ENCODE measurements around the gene SLC37A1. TPM values are rescaled to one million over a fixed set of nuclear protein-coding genes. Genes with fewer than 3 reads are reported as not detected.
A peak's percentile ranks its signal among the peaks of the same experiment; 100 is the strongest.

Gene SLC37A1
- total and polyA plus RNA-seq, 2 of the 13 experiments (the other 11 are each of a cell fraction or from before 2014, with no cell fraction given): 0.22 to 0.40 TPM

DNA sequence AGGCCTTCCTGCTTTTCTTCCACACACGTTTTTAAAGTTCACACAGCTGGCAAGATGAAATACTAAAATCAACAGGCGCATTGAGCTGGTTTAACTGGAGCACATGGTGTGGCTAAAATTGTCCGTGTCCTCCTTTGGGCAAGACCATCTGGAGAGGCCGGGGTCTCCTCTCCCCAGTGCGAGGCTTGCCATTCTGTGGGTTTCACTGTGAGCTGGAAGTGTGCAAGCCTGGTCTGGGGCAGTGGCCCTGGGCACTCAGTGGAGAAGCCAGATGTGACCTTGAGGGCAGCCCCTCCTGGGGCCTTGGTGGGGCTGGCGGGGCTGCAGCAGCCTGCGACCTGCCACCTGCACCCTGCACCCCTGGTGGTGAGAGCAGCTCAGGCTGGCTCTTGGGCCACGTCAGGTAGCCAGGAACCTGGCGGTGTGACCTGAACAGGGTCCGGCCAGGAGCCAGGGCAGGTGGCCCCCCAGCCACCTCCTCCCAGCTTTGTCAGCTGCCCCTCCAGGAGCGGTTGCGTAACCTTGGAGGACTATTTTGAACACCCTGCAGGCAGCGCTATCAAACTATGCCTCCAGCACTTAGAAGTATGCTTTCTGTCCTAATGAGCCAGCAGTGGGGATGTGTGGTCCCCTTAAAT is 52.4 kb downstream of the SLC37A1 start:
- Histone ChIP-seq H3K27ac (ENCODE audit: extremely low read length, insufficient read depth, low read length) (no peak overlapping the region), H3K9me3 (ENCODE audit: low read length) (no peaks in the 10 kb centered on the region), H3K4me3 (replicated peaks in 1 of 3; ENCODE audit: insufficient read depth in 1 of 3, low read depth in 2 of 3, low read length in 3 of 3) (no peak overlapping the region), H3K4me1 (ENCODE audit: insufficient read depth, low read length) (peaks cover 23% of the 10 kb centered on the region), H3K79me2 (ENCODE audit: insufficient read depth, low read length) (no peaks in the 10 kb centered on the region), H3K4me2 (ENCODE audit: low read depth, low read length) (no peak overlapping the region), H4K20me1 (ENCODE audit: insufficient read depth, low read length) (no peaks in the 10 kb centered on the region), H2AFZ (ENCODE audit: low read length) (no peak overlapping the region), H3K27me3 (ENCODE audit: control insufficient read depth in 1 of 2, insufficient read depth in 2 of 2, low read length in 2 of 2) (peaks cover 2 to 6% of the 10 kb centered on the region in 2 experiments; a peak in 3 of 5 replicates), H3K9ac (ENCODE audit: insufficient read depth, low read depth, low read length) (no peak overlapping the region), H3K36me3 (replicated peaks in 1 of 2; ENCODE audit: control insufficient read depth in 1 of 2, insufficient read depth in 2 of 2, low read length in 2 of 2) (no peaks in the 10 kb centered on the region)
- TF ChIP-seq HNRNPLL (IDR thresholded peaks at IDR 0.05; ENCODE audit: low read depth, low read length, poor library complexity, severe bottlenecking): no peak
- TF ChIP-seq, protein P1, sequence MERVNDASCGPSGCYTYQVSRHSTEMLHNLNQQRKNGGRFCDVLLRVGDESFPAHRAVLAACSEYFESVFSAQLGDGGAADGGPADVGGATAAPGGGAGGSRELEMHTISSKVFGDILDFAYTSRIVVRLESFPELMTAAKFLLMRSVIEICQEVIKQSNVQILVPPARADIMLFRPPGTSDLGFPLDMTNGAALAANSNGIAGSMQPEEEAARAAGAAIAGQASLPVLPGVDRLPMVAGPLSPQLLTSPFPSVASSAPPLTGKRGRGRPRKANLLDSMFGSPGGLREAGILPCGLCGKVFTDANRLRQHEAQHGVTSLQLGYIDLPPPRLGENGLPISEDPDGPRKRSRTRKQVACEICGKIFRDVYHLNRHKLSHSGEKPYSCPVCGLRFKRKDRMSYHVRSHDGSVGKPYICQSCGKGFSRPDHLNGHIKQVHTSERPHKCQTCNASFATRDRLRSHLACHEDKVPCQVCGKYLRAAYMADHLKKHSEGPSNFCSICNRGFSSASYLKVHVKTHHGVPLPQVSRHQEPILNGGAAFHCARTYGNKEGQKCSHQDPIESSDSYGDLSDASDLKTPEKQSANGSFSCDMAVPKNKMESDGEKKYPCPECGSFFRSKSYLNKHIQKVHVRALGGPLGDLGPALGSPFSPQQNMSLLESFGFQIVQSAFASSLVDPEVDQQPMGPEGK (CRISPR knock-in tag; IDR thresholded peaks at IDR 0.05): peak; percentile 23; the same call in 1 of the 2 replicates
- peak; percentile 78 for TF ChIP-seq CEBPB (IDR thresholded peaks at IDR 0.05; ENCODE audit: borderline replicate concordance, low read depth, low read length)
- no TSS peak for BruUV-seq (replicated peaks)
- FAIRE-seq (no peak), ATAC-seq (peak; percentile 37; the same call in 2 of the 3 replicates), DNase-seq (ENCODE audit: low spot score) (no peak)
- in situ Hi-C loops (cut with HindIII; ENCODE audit: extremely low pct_ligation_motif_present, low pct_unique_long_range_greater_than_20kb): no loop called here
- intact Hi-C loops (cut with micrococcal nuclease; ENCODE audit: unreplicated experiment): no loop called here
- WGBS (ENCODE audit: low lambda C conversion rate): 62% methylated on average over 7 of the region's 13 CpGs
- POLR2A ChIA-PET: no interaction called here
- CTCF ChIA-PET (ENCODE audit: low intra/inter-chr PET ratio, low total read pairs): no interaction called here

DNA sequence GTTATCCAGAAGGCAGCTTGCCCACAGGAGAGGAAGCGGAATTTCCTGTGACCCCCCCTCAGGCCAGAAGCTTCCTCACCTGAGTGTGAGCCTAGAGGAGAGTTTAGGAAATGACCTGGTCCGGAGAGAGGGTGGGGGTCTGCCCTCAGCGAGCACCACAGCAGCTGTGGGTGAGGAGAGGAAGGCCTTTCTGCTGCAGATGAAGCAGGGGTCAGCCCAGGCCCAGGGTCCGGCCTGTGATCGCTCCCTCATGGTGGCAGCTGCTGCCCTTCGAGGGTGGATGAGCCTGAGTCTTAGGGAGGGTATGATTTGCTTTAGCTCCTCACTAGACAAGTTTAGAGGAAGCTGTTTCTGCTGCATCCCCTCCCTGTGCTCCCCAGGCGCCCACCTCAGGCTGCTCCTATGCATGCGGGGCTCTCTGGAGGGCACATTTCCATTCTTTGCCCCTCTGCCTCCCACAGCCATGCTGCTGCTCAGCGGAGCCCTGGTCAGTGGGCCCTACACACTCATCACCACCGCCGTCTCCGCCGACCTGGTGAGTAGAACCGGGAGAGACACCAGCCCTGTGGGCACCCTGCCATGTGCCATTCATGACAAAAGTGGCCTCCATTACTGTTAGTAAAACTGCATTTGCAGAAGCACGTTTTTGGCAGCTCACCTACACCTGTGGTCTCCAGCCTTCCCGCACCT is 53.0 kb downstream of the SLC37A1 start:
- FAIRE-seq: no peak
- POLR2A ChIA-PET: no interaction called here
- H3K36me3 ChIP-seq (replicated peaks in 1 of 2; ENCODE audit: control insufficient read depth in 1 of 2, insufficient read depth in 2 of 2, low read length in 2 of 2): no peaks in the 10 kb centered on the region
- H2AFZ ChIP-seq (ENCODE audit: low read length): no peak overlapping the region
- intact Hi-C loops (cut with micrococcal nuclease; ENCODE audit: unreplicated experiment): no loop called here
- H3K9me3 ChIP-seq (ENCODE audit: low read length): no peaks in the 10 kb centered on the region
- H3K4me1 ChIP-seq (ENCODE audit: insufficient read depth, low read length): peaks cover 16% of the 10 kb centered on the region
- no peak overlapping the region for H3K4me3 ChIP-seq (replicated peaks in 1 of 3; ENCODE audit: insufficient read depth in 1 of 3, low read depth in 2 of 3, low read length in 3 of 3)
- no TSS peak for BruUV-seq (replicated peaks)
- H3K4me2 ChIP-seq (ENCODE audit: low read depth, low read length): no peak overlapping the region
- DNase-seq (ENCODE audit: low spot score): no peak
- H3K27ac ChIP-seq (ENCODE audit: extremely low read length, insufficient read depth, low read length): no peak overlapping the region
- CTCF ChIA-PET (ENCODE audit: low intra/inter-chr PET ratio, low total read pairs): no interaction called here
- H3K79me2 ChIP-seq (ENCODE audit: insufficient read depth, low read length): no peaks in the 10 kb centered on the region
- no peak for ATAC-seq
- no peaks in the 10 kb centered on the region for H4K20me1 ChIP-seq (ENCODE audit: insufficient read depth, low read length)
- H3K27me3 ChIP-seq (ENCODE audit: control insufficient read depth in 1 of 2, insufficient read depth in 2 of 2, low read length in 2 of 2): peaks cover 2 to 7% of the 10 kb centered on the region in 2 experiments; a peak in 3 of 5 replicates
- WGBS (ENCODE audit: low lambda C conversion rate): 60% methylated on average over 12 of the region's 16 CpGs
- in situ Hi-C loops (cut with HindIII; ENCODE audit: extremely low pct_ligation_motif_present, low pct_unique_long_range_greater_than_20kb): no loop called here
- H3K9ac ChIP-seq (ENCODE audit: insufficient read depth, low read depth, low read length): no peak overlapping the region
- no peak for TF ChIP-seq ZNF33B (CRISPR knock-in tag; IDR thresholded peaks at IDR 0.05)
- TF ChIP-seq, protein P2, sequence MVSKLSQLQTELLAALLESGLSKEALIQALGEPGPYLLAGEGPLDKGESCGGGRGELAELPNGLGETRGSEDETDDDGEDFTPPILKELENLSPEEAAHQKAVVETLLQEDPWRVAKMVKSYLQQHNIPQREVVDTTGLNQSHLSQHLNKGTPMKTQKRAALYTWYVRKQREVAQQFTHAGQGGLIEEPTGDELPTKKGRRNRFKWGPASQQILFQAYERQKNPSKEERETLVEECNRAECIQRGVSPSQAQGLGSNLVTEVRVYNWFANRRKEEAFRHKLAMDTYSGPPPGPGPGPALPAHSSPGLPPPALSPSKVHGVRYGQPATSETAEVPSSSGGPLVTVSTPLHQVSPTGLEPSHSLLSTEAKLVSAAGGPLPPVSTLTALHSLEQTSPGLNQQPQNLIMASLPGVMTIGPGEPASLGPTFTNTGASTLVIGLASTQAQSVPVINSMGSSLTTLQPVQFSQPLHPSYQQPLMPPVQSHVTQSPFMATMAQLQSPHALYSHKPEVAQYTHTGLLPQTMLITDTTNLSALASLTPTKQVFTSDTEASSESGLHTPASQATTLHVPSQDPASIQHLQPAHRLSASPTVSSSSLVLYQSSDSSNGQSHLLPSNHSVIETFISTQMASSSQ (IDR thresholded peaks at IDR 0.05; ENCODE audit: low read depth): no peak
- TF ChIP-seq, protein P2 (CRISPR knock-in tag; IDR thresholded peaks at IDR 0.05; ENCODE audit: borderline replicate concordance): no peak
- TF ChIP-seq, protein P3, sequence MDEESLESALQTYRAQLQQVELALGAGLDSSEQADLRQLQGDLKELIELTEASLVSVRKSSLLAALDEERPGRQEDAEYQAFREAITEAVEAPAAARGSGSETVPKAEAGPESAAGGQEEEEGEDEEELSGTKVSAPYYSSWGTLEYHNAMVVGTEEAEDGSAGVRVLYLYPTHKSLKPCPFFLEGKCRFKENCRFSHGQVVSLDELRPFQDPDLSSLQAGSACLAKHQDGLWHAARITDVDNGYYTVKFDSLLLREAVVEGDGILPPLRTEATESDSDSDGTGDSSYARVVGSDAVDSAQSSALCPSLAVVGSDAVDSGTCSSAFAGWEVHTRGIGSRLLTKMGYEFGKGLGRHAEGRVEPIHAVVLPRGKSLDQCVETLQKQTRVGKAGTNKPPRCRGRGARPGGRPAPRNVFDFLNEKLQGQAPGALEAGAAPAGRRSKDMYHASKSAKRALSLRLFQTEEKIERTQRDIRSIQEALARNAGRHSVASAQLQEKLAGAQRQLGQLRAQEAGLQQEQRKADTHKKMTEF (CRISPR knock-in tag; IDR thresholded peaks at IDR 0.05): no peak
- TF ChIP-seq ZNF510 (CRISPR knock-in tag; IDR thresholded peaks at IDR 0.05; ENCODE audit: low read depth): no peak

Data from HepG2 (cell line).